Amygdala (tissue), 56 donors: ENCODE measurements around the gene IL17B.
"Not testable (repeated sequence)": the region's sequence is repeated elsewhere in the genome, so short reads cannot be mapped to it uniquely, and the experiment has no call there.

ENCODE experiments used
- DNase-seq, 56 donors: peaks; one replicate each; lab custom pipeline; 2025; lab: John Stamatoyannopoulos, UW

Gene IL17B

DNA sequence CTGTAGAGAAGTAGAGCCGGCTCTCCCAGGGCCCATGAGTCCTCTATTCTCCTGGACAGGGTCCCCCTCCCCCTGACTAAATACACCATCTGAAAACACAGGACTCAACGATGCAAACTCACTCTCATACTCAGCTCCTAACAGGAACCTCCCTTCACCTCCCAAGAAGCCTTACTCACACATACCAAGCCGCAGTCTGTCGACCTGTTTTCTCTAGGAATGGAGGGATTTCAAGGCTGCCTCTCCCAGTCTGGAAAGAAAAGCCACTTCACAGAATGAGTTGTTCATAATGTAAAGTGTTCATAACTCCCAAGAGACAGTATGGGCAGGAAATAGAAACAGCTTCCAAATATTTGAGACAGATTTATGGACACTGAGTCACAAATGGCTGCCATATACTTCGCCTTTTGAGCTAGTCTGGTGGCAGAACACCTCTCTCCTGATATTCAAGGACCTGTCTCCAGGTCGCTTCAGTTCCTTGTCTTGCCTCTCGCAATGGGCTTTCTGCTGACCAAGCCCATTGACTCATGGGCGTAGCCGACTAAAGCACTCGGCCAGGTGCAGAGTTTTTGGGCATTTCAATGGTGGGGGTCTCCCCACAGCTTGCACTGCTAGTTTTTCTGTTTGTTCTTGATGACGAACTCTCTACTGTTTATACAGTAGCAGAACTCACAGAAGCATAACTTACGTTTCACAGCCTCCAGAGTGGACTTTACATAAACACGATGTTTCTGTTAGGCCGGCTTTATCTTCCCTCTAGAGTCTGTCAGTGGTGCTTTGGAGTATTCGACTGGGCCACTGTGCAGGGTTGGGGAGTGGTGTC is 25.0 kb upstream of the IL17B start:
- no peak for DNase-seq

DNA sequence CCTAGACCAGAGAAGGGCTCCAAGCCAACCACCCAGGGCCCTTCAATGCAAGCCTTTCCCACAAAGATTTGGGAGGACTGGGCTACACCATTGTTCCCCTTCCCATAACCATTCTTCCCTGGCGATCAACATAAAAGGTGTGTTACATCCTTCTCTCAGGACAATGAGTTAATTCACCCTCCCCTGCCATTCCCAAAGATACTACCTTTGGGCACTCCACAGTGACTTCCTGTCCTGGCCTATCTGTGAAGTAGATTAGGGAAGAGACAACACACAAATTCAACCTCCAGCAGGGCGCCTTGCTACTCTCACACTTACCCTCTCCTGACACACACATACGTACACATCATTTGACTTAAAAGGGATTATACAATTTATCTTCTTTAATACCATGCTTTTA is 23.2 kb upstream of the IL17B start:
- DNase-seq = no peak

DNA sequence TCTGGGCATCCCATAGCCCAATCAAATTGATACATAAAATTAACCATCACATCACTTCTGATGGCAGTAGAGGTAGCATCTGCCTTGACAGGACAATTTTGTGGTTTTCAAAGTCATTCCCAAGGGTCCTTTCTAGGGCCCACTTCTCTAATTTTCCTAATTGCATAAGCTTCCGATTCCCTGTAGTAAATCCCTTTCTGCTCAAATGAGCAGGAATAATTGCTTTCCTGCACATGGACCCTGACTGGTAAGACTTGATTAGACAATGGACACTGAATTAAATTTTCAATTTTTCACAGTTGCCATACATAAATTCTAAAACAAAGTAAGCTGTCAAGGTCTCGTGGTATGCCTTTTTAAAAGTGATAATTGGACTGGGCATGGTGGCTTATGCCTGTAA is 22.0 kb upstream of the IL17B start:
- no peak for DNase-seq

GRCh38 chr5:149400304-149400703 is 21.2 kb upstream of the IL17B start:
- DNase-seq = no peak

GRCh38 chr5:149399775-149400174 is 20.7 kb upstream of the IL17B start:
- no peak for DNase-seq

- DNase-seq = not testable (repeated sequence)
Measured at GRCh38 chr5:149398747-149399266, 19.7 kb upstream of the IL17B start.

DNA sequence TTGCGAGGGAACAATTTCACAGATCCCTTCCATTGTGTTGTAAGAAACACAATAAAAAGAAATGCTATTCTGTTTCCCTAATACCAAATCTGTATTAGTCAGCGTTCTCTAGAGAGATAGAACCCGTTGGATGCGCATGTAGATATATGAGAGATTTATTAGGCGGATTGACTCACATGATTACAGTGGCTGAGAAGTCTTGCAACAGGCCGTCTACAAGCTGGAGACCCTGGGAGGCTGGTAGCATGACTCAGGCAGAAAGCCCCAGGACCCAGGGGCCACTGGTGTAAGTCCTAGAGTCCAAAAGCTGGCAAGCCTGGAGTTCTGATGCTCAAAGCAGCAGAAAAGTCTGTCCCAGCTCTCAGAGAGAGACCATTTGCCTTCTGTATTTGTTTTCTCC is 18.4 kb upstream of the IL17B start:
- no peak for DNase-seq

DNA sequence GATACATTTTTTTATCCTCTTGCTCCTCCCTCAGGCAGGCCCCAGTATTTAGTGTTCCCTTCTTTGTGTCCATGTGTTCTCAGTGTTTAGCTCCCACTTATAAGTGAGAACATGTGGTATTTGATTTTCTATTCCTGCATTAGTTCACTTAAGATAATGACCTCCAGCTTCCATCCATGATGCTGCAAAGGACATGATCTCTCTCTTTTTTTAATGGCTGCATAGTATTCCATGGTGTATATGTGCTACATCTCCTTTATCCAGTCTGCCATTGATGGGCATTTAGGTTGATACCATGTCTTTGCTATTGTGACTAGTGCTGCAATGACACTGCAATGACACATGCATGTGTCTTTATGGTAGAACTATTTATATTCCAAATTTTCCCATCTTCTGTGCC is 15.9 kb upstream of the IL17B start:
- not testable (repeated sequence) for DNase-seq

GRCh38 chr5:149392718-149393117 is 13.6 kb upstream of the IL17B start:
- DNase-seq = no peak

DNA sequence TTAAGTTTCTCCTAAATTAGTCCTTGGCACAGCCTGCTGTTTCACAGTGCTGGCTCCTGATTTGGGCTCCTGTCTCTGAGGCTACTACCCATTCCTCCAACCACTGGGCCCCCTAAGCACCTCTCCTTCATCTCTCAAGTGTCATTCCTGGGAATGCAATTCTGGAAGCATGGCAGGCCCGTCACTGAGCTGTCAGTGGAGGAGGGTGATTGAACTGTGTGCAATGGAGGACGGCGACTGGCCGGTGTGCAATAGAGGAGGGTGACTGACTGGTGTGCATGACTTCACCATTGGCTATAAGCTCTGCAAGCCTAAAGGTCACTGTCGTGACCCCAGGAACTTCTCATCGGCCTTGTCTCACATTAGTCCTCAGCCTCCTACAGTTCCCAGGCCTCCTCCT is 12.4 kb upstream of the IL17B start:
- no peak for DNase-seq

DNA sequence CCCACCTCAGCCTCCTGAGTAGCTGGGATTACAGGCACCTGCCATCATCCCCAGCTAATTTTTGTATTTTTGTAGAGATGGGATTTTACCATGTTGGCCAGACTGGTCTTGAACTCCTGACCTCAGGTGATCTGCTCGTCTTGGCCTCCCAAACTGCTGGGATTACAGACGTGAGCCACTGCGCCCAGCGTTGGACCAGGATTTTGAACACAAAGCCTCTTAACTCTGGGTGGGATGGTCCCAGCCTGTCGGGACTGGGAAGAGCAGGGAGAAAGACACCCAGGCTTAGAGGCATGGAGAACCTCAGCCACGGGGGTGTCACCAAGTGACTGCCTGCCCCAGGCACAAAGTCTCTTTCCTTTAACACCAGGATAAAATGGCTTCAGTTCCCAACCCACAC is 12.0 kb upstream of the IL17B start:
- DNase-seq = not testable (repeated sequence)

- no peak for DNase-seq
Measured at GRCh38 chr5:149389552-149390495, 10.7 kb upstream of the IL17B start.

DNA sequence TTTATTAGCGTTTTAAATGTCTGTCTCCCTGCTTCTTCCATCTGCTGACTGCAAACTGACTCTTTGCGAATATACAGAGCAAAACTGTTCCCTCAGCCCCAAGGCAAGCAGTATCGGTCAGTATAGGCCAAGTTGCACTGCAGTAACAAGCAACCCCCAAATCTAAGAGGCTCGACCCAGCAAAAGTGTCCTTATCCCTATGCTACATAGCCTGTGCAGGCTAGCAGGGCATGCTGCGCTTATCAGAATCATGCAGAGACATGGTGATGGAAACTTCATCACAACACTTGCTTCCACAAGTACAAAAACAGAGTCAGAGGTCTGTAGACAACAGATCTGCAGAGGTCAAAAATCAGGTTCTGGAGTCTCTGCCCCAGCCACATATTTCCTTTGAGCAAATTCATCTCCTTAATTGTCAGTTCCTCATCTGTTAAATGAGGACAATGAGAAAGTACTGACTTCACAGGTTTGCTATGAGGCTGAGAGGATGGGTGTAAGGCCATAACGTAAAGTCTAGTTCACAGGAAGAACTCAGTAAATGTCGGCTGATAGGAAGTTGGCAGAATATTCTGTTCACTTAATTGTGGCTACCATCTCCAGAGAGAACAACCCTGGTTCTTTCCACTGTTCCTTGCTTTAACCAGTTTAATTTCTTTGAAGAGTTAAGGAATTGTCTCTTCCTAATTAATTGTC is 9.6 kb upstream of the IL17B start:
- no peak for DNase-seq

DNA sequence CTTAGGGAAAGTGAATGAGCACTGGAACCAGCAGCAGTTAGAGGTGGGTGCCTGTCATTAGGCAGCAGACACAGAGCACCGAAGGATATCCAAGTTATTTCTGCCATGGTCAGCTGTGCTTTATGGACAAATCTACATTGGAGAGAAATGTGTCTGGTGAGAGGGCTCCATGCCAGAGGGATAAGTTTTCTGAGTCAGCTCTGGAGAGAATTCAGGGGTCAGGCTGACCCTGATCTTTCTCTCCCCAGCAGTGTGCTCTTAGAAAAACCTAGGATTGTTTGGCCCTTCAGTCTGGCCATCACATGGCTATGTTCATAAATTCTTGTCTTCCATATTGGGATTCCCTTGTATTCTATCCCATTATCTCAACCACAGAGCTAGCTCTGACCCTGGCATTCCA is 8.9 kb upstream of the IL17B start:
- DNase-seq = no peak

DNA sequence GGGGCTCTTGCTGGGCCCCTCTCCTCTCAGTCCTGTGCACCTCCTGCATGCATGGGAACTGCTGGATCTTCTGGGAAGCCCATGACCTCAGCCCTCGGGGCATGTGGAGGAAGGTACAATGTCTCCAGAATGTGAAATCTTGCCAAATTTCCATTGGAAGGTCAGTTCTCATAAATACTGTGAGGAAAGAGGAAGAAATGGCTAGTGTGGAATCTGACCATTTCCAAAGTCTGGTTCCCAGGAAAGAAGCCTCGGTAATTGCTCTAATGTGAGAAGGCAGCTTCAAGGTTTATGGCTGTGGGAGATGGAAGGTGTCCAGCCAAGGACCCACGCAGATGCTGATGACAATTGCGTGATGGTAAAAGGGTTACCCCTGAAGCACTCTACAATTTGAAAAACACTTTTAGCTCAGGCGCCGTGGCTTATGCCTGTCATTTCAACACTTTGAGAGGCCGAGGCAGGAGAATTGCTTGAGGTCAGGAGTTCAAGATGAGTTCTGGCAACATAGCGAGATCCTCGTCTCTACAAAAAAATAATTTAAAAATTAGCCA is 8.1 kb upstream of the IL17B start:
- DNase-seq = no peak

DNA sequence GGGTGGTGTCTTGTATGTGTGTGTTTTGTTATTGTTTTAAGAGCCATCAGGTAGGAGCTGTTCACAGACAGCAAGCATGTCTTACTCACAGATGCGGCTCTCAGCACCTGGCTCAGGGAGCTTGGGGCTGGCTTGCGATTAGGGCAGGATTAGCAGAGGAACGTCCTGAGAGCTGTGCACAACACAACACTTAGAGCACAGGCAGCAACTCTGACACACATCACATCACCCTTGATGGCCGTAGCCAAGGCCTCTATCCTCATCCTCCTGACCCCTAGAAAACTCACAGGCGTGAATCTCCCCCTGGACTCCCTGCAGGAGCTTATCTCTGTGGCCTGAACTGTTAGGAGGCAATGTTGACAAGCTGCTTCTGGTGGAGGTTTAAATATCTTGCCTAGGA is 7.1 kb upstream of the IL17B start:
- no peak for DNase-seq

DNA sequence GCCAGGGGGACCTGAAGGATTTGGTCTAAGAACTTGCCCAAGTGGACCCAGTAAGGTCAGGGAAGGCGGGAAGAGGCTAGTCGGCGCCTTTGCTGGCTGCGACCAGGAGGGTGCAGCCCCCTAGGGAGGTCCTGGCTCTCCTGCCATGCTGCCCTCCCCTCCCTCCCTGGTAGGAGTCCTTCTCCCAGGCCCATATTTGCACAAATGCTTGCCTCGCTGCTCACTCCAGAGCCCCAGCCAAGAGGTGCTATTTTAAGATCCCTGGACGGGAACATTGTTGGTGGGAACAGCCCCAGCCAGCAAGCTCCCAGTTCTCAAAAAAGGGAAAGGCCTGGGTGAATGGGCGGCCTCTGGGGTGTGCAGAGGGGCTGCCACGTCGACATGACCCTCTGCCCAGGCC is 4.3 kb upstream of the IL17B start:
- no peak for DNase-seq

GRCh38 chr5:149382517-149383220 is 3.6 kb upstream of the IL17B start:
- no peak for DNase-seq

GRCh38 chr5:149381986-149382338 is 2.9 kb upstream of the IL17B start:
- peak in 33 of 56 donors; percentile 5 to 63 (median 22) for DNase-seq
